Fibroblast of skin of right biceps (primary cell): Measurements from ENCODE around the gene SCRT2.
A peak's percentile ranks its signal among the peaks of the same experiment; 100 is the strongest.

ENCODE experiments used
- DNase-seq: peaks from one replicate; pipeline ENCODE4 v3.0.0-alpha.2; 2013

The SCRT2 gene

GRCh38 chr20:623021-623420, 52.6 kb downstream of the SCRT2 start:
- no peak for DNase-seq

- no peak for DNase-seq
Measured at GRCh38 chr20:622161-622560, 53.4 kb downstream of the SCRT2 start.

GRCh38 chr20:621125-621756, 54.4 kb downstream of the SCRT2 start:
- peak; percentile 61 for DNase-seq

- DNase-seq: no peak
Measured at GRCh38 chr20:620246-620645, 55.4 kb downstream of the SCRT2 start.

- DNase-seq: no peak
Measured at GRCh38 chr20:618980-619379, 56.6 kb downstream of the SCRT2 start.

GRCh38 chr20:617934-618690, 57.5 kb downstream of the SCRT2 start:
- DNase-seq: no peak

GRCh38 chr20:615514-615913, 60.1 kb downstream of the SCRT2 start:
- DNase-seq: no peak

- no peak for DNase-seq
Measured at GRCh38 chr20:611843-612185, 63.8 kb downstream of the SCRT2 start.
